Endothelial cell of umbilical vein (primary cell): ENCODE measurements around the gene TRIM65. TPM values are rescaled to one million over a fixed set of nuclear protein-coding genes. Genes with fewer than 3 reads are reported as not detected.

Experiments
- BruUV-seq: library from RNA; stranded (reverse); fragments of 400-500 nt; replicated peaks from 2 replicates; lab custom pipeline; 2021; lab: Mats Ljungman, UMichigan
- CTCF ChIA-PET: fragments of 300-600, 350-600 bp; sonication (Branson Sonifier 250); formaldehyde crosslinking; loops from one replicate; lab custom pipeline; 2021; ENCODE audit warnings: antibody characterized with exemption, inconsistent platforms; lab: Charles Lee
- POLR2A ChIA-PET: fragments of 300-600, 350-600 bp; sonication (Branson Sonifier 250); formaldehyde crosslinking; loops from one replicate; lab custom pipeline; 2021; ENCODE audit warnings: antibody characterized with exemption, inconsistent platforms; lab: Charles Lee
- DNase-seq: peaks from one replicate; pipeline ENCODE4 v3.0.0-alpha.2; 2011; ENCODE audit warnings: low read depth, low spot score
- FAIRE-seq: peaks from 2 replicates; lab custom pipeline; 2011; peaks lifted over from hg19 to GRCh38; lab: Jason Lieb, UNC
- H2AFZ ChIP-seq: 2 replicates; pipeline ENCODE4 v1.6.0; 2012; ENCODE audit warnings: low read depth, low read length, control low read depth, inconsistent platforms
- H3K27ac ChIP-seq: 2 replicates; pipeline ENCODE4 v1.5.1; 2011; ENCODE audit warnings: low read depth, mild to moderate bottlenecking, control low read depth, low read length, moderate library complexity; ENCODE audit not compliant: insufficient read depth
- H3K27me3 ChIP-seq, 2 experiments: 2 replicates each; pipeline versions ENCODE4 v1.6.0 to v1.6.1; 2011; ENCODE audit warnings: low read length in 2 of 2, mixed read lengths in 1 of 2; ENCODE audit not compliant: control insufficient read depth in 2 of 2, insufficient read depth in 2 of 2
- H3K36me3 ChIP-seq, 2 experiments: 2 replicates in 1 of 2; 3 replicates in 1 of 2; pipeline ENCODE4 v1.5.1; 2011; ENCODE audit warnings: low read length in 2 of 2, mild to moderate bottlenecking in 1 of 2, moderate library complexity in 1 of 2; ENCODE audit not compliant: control insufficient read depth in 2 of 2, insufficient read depth in 2 of 2; ENCODE audit errors: extremely low read depth in 1 of 2
- H3K4me1 ChIP-seq: 3 replicates; pipeline ENCODE4 v1.5.1; 2011; ENCODE audit warnings: mild to moderate bottlenecking, low read length; ENCODE audit not compliant: control insufficient read depth, insufficient read depth; ENCODE audit errors: extremely low read depth
- H3K4me2 ChIP-seq: 2 replicates; pipeline ENCODE4 v1.6.1; 2011; ENCODE audit warnings: low read length, control low read depth, mixed read lengths; ENCODE audit not compliant: insufficient read depth
- H3K4me3 ChIP-seq, 3 experiments: fragments of 200-600 bp in 1 of 3; sonication (generic), shearing (Covaris generic) in 1 of 3; replicated peaks in 1 of 3; 2 replicates each; pipeline ENCODE4 v1.5.1; 2011 to 2016; ENCODE audit warnings: control low read depth in 3 of 3, low read length in 3 of 3, mild to moderate bottlenecking in 2 of 3, inconsistent platforms in 1 of 3, low read depth in 1 of 3, moderate library complexity in 1 of 3; ENCODE audit not compliant: insufficient read depth in 1 of 3
- H3K79me2 ChIP-seq: 2 replicates; pipeline ENCODE4 v1.6.0; 2012; ENCODE audit warnings: low read length, inconsistent platforms; ENCODE audit not compliant: control insufficient read depth, insufficient read depth
- H3K9ac ChIP-seq: replicated peaks from 2 replicates; pipeline ENCODE3; 2011; ENCODE audit warnings: low read length, control low read depth; ENCODE audit not compliant: insufficient read depth; ENCODE audit errors: extremely low read depth
- H3K9me1 ChIP-seq: replicated peaks from 3 replicates; pipeline ENCODE4 v1.6.0; 2011; ENCODE audit warnings: mild to moderate bottlenecking, low read length; ENCODE audit not compliant: control insufficient read depth, insufficient read depth; ENCODE audit errors: extremely low read depth
- H3K9me3 ChIP-seq: replicated peaks from 2 replicates; pipeline ENCODE4 v1.5.1; 2012; ENCODE audit warnings: low read length, inconsistent platforms; ENCODE audit not compliant: control insufficient read depth, insufficient read depth
- H4K20me1 ChIP-seq: replicated peaks from 2 replicates; pipeline ENCODE3; 2011; ENCODE audit warnings: mild to moderate bottlenecking, low read length; ENCODE audit not compliant: control insufficient read depth, insufficient read depth; ENCODE audit errors: extremely low read depth
- CTCF ChIP-seq, 2 donors: IDR thresholded peaks; 1 replicate in 1 of 2; 2 replicates in 1 of 2; pipeline ENCODE4 v1.5.1; 2011; ENCODE audit warnings: low read length in 2 of 2, mild to moderate bottlenecking in 2 of 2, moderate library complexity in 2 of 2, control low read depth in 1 of 2, inconsistent platforms in 1 of 2, low read depth in 1 of 2; ENCODE audit not compliant: insufficient read depth in 1 of 2; ENCODE audit errors: extremely low read depth in 1 of 2
- EZH2 ChIP-seq: IDR thresholded peaks from 2 replicates; pipeline ENCODE4 v1.6.1; 2012; ENCODE audit warnings: borderline replicate concordance, low read depth, mild to moderate bottlenecking, moderate library complexity, low read length, inconsistent platforms; ENCODE audit not compliant: severe bottlenecking
- FOS ChIP-seq: IDR thresholded peaks from 2 replicates; pipeline ENCODE4 v1.6.1; 2011; ENCODE audit warnings: mild to moderate bottlenecking, low read length, moderate library complexity, borderline replicate concordance; ENCODE audit not compliant: insufficient read depth
- MAX ChIP-seq: IDR thresholded peaks from 2 replicates; pipeline ENCODE4 v1.6.1; 2011; ENCODE audit not compliant: insufficient read depth, insufficient read length
- MYC ChIP-seq: IDR thresholded peaks from one replicate; pipeline ENCODE4 v1.6.1; 2011; ENCODE audit warnings: mild to moderate bottlenecking, low read depth, low read length
- POLR2A ChIP-seq: IDR thresholded peaks from 2 replicates; pipeline ENCODE4 v1.6.1; 2012; ENCODE audit warnings: low read depth, mild to moderate bottlenecking, control low read depth, low read length
- dilution Hi-C: fragments of 300-500 bp; cut with MboI; formaldehyde crosslinking; loops from one replicate; pipeline ENCODE4 v1.15.0; 2019; ENCODE audit warnings: low sequenced_read_pairs; ENCODE audit not compliant: extremely low pct_ligation_motif_present
- intact Hi-C: fragments of 100-400 bp; cut with micrococcal nuclease; formaldehyde crosslinking; loops from one replicate; pipeline ENCODE4 v1.10.0; 2022
- polyA plus RNA-seq, 4 experiments: library from polyadenylated mRNA; depleted of rRNA in 3 of 4; stranded (reverse) in 3 of 4; unstranded in 1 of 4; fragments of >200 nt; gene quantifications; 2 replicates each; pipeline versions ENCODE4 v1.2.1 to v1.2.3, GENCODE V29; 2011 to 2012; ENCODE audit warnings: missing spikeins in 1 of 4
- total RNA-seq: library from RNA; stranded (reverse); gene quantifications from 2 replicates; pipeline ENCODE4 v1.2.3, GENCODE V29; 2021

TRIM65 gene
- total and polyA plus RNA-seq, 2 donors (not counting 3 experiments of a cell fraction or from before 2014, with no cell fraction given), result 19.3 to 33.5 TPM

DNA sequence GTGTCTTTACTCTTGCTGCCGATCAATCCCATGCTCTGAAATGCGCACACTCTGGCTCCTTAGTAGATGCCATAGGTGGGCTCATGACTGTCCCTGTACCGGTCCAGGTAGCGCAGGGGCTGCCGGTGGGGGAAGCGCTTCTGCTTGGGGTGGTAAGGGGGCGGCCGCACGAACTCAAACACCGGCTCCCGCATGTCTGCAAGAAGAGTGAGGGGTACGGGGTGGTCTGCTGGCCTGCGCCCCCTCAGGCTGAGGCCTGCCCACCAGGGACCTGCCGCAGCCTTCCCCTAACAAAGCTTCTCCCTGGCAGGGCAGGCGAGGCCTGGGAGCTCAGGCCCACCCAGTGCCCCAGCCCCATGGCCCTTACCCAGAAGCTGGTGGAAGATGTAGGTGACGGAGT lies 2.0 kb upstream of the TRIM65 start:
- intact Hi-C loops, result loop anchor here (5.0 kb wide), 1 partner anchor 121 kb away; a partner anchor contains a TSS
- no peaks in the 10 kb centered on the region for H3K27me3 ChIP-seq
- no peak overlapping the region for H3K27ac ChIP-seq
- no peaks in the 10 kb centered on the region for H3K9me3 ChIP-seq
- peaks cover 20% of the 10 kb centered on the region for H3K4me1 ChIP-seq
- no peak overlapping the region for H3K9ac ChIP-seq
- dilution Hi-C loops, result no loop called here
- BruUV-seq, result no TSS peak
- no peak overlapping the region for H3K4me3 ChIP-seq
- DNase-seq (no peak), FAIRE-seq (no peak)
- H3K4me2 ChIP-seq, result no peak overlapping the region
- TF ChIP-seq MYC (no peak), FOS (no peak), POLR2A (no peak), MAX (no peak), EZH2 (no peak), CTCF (IDR thresholded peaks at IDR 0.05; ENCODE audit: extremely low read depth in 1 of 2, insufficient read depth in 1 of 2, low read depth in 1 of 2, low read length in 2 of 2) (no peak)
- POLR2A ChIA-PET, result no interaction called here
- H3K79me2 ChIP-seq, result peaks cover 22% of the 10 kb centered on the region
- H2AFZ ChIP-seq, result no peak overlapping the region
- no peaks in the 10 kb centered on the region for H4K20me1 ChIP-seq
- CTCF ChIA-PET, result interaction anchor here (1.1 to 1.7 kb wide), 2 partner anchors 21 to 108 kb away, joined by 3 to 4 read pairs; partner anchors contain the start of gene TRIM47
- no peaks in the 10 kb centered on the region for H3K9me1 ChIP-seq
- peaks cover 7 to 28% of the 10 kb centered on the region in 2 experiments for H3K36me3 ChIP-seq
